ENCODE measurements around the gene NRAS. TPM values are rescaled to one million over a fixed set of nuclear protein-coding genes. Genes with fewer than 3 reads are reported as not detected.

NRAS gene
- total RNA-seq, 2 donors from 2014 or later = 75.0 to 78.0 TPM

DNA sequence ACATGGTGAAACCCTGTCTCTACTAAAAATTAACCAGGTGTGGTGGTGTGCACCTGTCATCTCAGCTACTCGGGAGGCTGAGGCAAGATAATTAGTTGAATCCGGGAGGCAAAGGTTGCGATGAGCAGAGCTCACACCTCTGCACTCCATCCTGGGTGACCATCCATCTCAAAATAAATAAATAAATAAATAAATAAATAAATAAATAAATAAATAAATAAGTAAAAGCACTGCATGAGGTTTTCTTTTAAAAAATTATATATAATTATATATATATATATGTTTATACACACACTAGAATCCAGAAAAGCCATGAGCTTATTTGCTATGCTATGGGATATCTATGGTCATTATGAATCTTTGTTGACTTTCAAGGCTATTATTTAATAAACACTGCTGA is 23.6 kb downstream of the NRAS start:
- Histone ChIP-seq H3K27me3 (ENCODE audit: control insufficient read depth, insufficient read depth, low read length, poor library complexity, severe bottlenecking) (peaks cover 15% of the 10 kb centered on the region), H3K9me3 (ENCODE audit: control insufficient read depth, low read length) (no peaks in the 10 kb centered on the region), H3K4me3 (ENCODE audit: low read length) (no peak overlapping the region), H3K27ac (ENCODE audit: low read depth, low read length) (no peak overlapping the region), H3K36me3 (ENCODE audit: control insufficient read depth, insufficient read depth, low read length) (no peaks in the 10 kb centered on the region), H3K9ac (ENCODE audit: extremely low read depth, low read length, poor library complexity, severe bottlenecking) (no peak overlapping the region), H3K4me1 (ENCODE audit: control insufficient read depth, insufficient read depth, low read length) (peaks cover 6% of the 10 kb centered on the region)
- DNase-seq = no peak
- Mint-ChIP-seq H3K4me3 (no peak overlapping the region), H3K36me3 (ENCODE audit: low read depth) (no peaks in the 10 kb centered on the region), H3K4me1 (peaks cover 7% of the 10 kb centered on the region), H3K9me3 (no peaks in the 10 kb centered on the region), H3K27ac (no peak overlapping the region), H3K27me3 (ENCODE audit: insufficient read depth) (peaks cover 25% of the 10 kb centered on the region)
- 97% methylated on average over 3 of the region's 3 CpGs; no CpG with 5 or more reads in 1 of the 2 experiments for WGBS, 2 experiments (ENCODE audit: insufficient coverage in 1 of 2, insufficient read length in 1 of 2)
- TF ChIP-seq, protein P1, sequence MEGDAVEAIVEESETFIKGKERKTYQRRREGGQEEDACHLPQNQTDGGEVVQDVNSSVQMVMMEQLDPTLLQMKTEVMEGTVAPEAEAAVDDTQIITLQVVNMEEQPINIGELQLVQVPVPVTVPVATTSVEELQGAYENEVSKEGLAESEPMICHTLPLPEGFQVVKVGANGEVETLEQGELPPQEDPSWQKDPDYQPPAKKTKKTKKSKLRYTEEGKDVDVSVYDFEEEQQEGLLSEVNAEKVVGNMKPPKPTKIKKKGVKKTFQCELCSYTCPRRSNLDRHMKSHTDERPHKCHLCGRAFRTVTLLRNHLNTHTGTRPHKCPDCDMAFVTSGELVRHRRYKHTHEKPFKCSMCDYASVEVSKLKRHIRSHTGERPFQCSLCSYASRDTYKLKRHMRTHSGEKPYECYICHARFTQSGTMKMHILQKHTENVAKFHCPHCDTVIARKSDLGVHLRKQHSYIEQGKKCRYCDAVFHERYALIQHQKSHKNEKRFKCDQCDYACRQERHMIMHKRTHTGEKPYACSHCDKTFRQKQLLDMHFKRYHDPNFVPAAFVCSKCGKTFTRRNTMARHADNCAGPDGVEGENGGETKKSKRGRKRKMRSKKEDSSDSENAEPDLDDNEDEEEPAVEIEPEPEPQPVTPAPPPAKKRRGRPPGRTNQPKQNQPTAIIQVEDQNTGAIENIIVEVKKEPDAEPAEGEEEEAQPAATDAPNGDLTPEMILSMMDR (conservative IDR thresholded peaks at IDR 0.05) = no peak

DNA sequence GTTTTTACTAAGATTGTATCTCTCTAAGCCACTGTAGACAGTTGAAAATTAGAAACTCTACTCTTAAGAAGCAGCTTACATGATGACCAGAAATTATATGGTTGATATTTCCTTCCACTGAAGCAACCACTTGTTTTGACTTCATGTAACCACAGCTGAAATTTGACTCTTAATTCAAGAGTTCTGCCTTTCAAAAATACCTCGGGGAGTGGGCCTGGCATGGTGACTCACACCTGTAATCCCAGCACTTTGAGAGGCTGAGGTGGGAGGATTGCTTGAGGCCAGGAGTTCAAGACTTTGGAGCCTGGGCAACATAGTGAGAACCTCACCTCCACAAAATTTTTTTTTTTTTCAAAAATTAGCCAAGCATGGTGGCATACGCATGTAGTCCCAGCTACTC is 25.5 kb downstream of the NRAS start:
- H3K36me3 Mint-ChIP-seq (ENCODE audit: low read depth) = no peaks in the 10 kb centered on the region
- H3K4me3 Mint-ChIP-seq = no peak overlapping the region
- no peaks in the 10 kb centered on the region for H3K9me3 Mint-ChIP-seq
- DNase-seq = no peak
- Histone ChIP-seq H3K27ac (ENCODE audit: low read depth, low read length) (no peak overlapping the region), H3K9ac (ENCODE audit: extremely low read depth, low read length, poor library complexity, severe bottlenecking) (no peak overlapping the region), H3K27me3 (ENCODE audit: control insufficient read depth, insufficient read depth, low read length, poor library complexity, severe bottlenecking) (peaks cover 22% of the 10 kb centered on the region), H3K4me1 (ENCODE audit: control insufficient read depth, insufficient read depth, low read length) (peaks cover 6% of the 10 kb centered on the region), H3K36me3 (ENCODE audit: control insufficient read depth, insufficient read depth, low read length) (no peaks in the 10 kb centered on the region), H3K4me3 (ENCODE audit: low read length) (no peak overlapping the region), H3K9me3 (ENCODE audit: control insufficient read depth, low read length) (no peaks in the 10 kb centered on the region)
- H3K27me3 Mint-ChIP-seq (ENCODE audit: insufficient read depth) = peaks cover 39% of the 10 kb centered on the region
- 83 to 86% methylated on average over 1 to 2 of the region's 2 CpGs for WGBS, 2 experiments (ENCODE audit: insufficient coverage in 1 of 2, insufficient read length in 1 of 2)
- H3K27ac Mint-ChIP-seq = no peak overlapping the region
- TF ChIP-seq, protein P1 (conservative IDR thresholded peaks at IDR 0.05) = no peak
- H3K4me1 Mint-ChIP-seq = peaks cover 7% of the 10 kb centered on the region

DNA sequence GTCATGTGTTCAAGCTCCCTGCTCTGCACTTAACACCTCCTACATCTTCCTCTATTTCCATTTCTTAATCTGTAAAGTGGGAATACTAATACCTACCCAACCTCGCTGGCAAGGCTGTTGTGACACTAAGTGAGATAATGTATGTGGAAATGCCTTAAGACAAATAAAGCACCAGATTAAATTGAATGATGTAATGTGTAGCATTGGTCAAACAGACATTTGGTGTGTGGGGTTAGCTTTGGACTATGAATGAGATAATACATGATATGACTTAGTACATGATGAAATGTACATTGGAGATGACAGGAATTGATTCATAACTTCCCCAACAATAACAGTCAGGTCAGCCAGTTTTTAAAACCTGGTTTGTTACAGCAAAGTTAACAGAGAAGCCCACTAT is 26.4 kb downstream of the NRAS start:
- H3K9me3 Mint-ChIP-seq = no peaks in the 10 kb centered on the region
- no peak overlapping the region for H3K4me3 Mint-ChIP-seq
- no peak overlapping the region for H3K9ac ChIP-seq (ENCODE audit: extremely low read depth, low read length, poor library complexity, severe bottlenecking)
- H3K4me3 ChIP-seq (ENCODE audit: low read length) = no peak overlapping the region
- no peak overlapping the region for H3K27ac ChIP-seq (ENCODE audit: low read depth, low read length)
- no peak overlapping the region for H3K27ac Mint-ChIP-seq
- H3K4me1 ChIP-seq (ENCODE audit: control insufficient read depth, insufficient read depth, low read length) = no peaks in the 10 kb centered on the region
- no peak for DNase-seq
- WGBS, 2 experiments (ENCODE audit: insufficient coverage in 1 of 2, insufficient read length in 1 of 2) = 79% methylated on average over 1 of the region's 1 CpG; no CpG with 5 or more reads in 1 of the 2 experiments
- peaks cover 31% of the 10 kb centered on the region for H3K27me3 ChIP-seq (ENCODE audit: control insufficient read depth, insufficient read depth, low read length, poor library complexity, severe bottlenecking)
- no peaks in the 10 kb centered on the region for H3K4me1 Mint-ChIP-seq
- H3K36me3 Mint-ChIP-seq (ENCODE audit: low read depth) = no peaks in the 10 kb centered on the region
- H3K36me3 ChIP-seq (ENCODE audit: control insufficient read depth, insufficient read depth, low read length) = no peaks in the 10 kb centered on the region
- no peaks in the 10 kb centered on the region for H3K9me3 ChIP-seq (ENCODE audit: control insufficient read depth, low read length)
- TF ChIP-seq, protein P1 (conservative IDR thresholded peaks at IDR 0.05) = no peak
- H3K27me3 Mint-ChIP-seq (ENCODE audit: insufficient read depth) = peaks cover 46% of the 10 kb centered on the region
